HEK293T (cell line): ENCODE results near the gene PICALM.

Source experiments
- ARNT ChIP-seq: fragments of 450-650 bp; IDR thresholded peaks from 2 replicates; pipeline ENCODE4 v1.6.1; 2017; ENCODE audit warnings: mild to moderate bottlenecking
- BHLHE40 ChIP-seq: fragments of 450-650 bp; IDR thresholded peaks from 2 replicates; pipeline ENCODE4 v1.6.1; 2016; ENCODE audit warnings: mild to moderate bottlenecking, moderate library complexity, borderline replicate concordance
- CTBP1 ChIP-seq: fragments of 450-650 bp; IDR thresholded peaks from 2 replicates; pipeline ENCODE4 v1.6.1; 2016; ENCODE audit warnings: borderline replicate concordance
- ELF4 ChIP-seq: fragments of 450-650 bp; IDR thresholded peaks from 2 replicates; pipeline ENCODE4 v1.6.1; 2017; ENCODE audit warnings: antibody characterized with exemption
- FOXA1 ChIP-seq: fragments of 450-650 bp; IDR thresholded peaks from 2 replicates; pipeline ENCODE4 v1.6.1; 2016; ENCODE audit warnings: mild to moderate bottlenecking
- FOXK2 ChIP-seq: fragments of 450-650 bp; IDR thresholded peaks from 2 replicates; pipeline ENCODE4 v1.6.1; 2016; ENCODE audit warnings: mild to moderate bottlenecking
- HDGF ChIP-seq: fragments of 450-650 bp; IDR thresholded peaks from 2 replicates; pipeline ENCODE4 v1.6.1; 2017; ENCODE audit warnings: antibody characterized with exemption, borderline replicate concordance
- LEF1 ChIP-seq: fragments of 450-650 bp; IDR thresholded peaks from 2 replicates; pipeline ENCODE4 v1.6.1; 2017; ENCODE audit warnings: mild to moderate bottlenecking, borderline replicate concordance
- NFRKB ChIP-seq: fragments of 450-650 bp; IDR thresholded peaks from 2 replicates; pipeline ENCODE4 v1.6.1; 2016; ENCODE audit warnings: mild to moderate bottlenecking, moderate library complexity
- SP1 ChIP-seq: fragments of 450-650 bp; IDR thresholded peaks from 2 replicates; pipeline ENCODE4 v1.6.1; 2017
- SUZ12 ChIP-seq: fragments of 450-650 bp; IDR thresholded peaks from 2 replicates; pipeline ENCODE4 v1.6.1; 2016; ENCODE audit warnings: mild to moderate bottlenecking
- TF ChIP-seq, protein P1 (sequence below): fragments of 450-650 bp; IDR thresholded peaks from 2 replicates; pipeline ENCODE4 v1.6.1; 2016

DNA sequence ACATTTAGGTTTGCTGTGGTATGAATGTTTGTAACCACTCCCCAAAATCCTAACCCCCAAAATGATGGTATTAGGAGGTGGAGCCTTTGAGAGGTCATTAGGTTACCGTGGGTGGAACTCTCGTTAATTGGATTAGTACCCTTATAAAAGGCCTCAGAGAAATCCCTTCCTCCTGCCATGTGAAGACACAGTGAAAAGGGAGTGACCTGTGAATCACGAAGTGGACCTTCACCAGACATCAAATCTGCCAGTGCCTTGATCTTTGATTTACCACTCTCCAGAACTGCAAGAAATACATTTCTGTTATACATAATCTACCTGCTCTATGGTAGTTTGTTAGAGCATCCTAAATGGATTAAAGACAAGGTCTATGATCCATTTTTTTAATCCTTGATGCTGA lies 12.6 kb upstream of the PICALM start:
- TF ChIP-seq CTBP1 (no peak), LEF1 (no peak), SUZ12 (no peak), ARNT (no peak), FOXA1 (no peak), HDGF (no peak), NFRKB (no peak), SP1 (no peak), FOXK2 (no peak), BHLHE40 (no peak), ELF4 (no peak)
- TF ChIP-seq, protein P1, sequence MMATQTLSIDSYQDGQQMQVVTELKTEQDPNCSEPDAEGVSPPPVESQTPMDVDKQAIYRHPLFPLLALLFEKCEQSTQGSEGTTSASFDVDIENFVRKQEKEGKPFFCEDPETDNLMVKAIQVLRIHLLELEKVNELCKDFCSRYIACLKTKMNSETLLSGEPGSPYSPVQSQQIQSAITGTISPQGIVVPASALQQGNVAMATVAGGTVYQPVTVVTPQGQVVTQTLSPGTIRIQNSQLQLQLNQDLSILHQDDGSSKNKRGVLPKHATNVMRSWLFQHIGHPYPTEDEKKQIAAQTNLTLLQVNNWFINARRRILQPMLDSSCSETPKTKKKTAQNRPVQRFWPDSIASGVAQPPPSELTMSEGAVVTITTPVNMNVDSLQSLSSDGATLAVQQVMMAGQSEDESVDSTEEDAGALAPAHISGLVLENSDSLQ: no peak
